22Rv1 (cell line): ENCODE results near the gene RNASE12.
"Not testable (repeated sequence)": the region's sequence is repeated elsewhere in the genome, so short reads cannot be mapped to it uniquely, and the experiment has no call there.

Experiments used
- H3K27ac ChIP-seq: fragments of 450-650 bp; 2 replicates; pipeline ENCODE4 v1.5.1; 2017
- CTCF ChIP-seq: fragments of 450-650 bp; IDR thresholded peaks from 2 replicates; pipeline ENCODE4 v1.5.1; 2017; ENCODE audit warnings: mild to moderate bottlenecking
- ZFX ChIP-seq: fragments of 450-650 bp; IDR thresholded peaks from 2 replicates; pipeline ENCODE4 v1.6.1; 2017; ENCODE audit warnings: antibody characterized with exemption, borderline replicate concordance

RNASE12 gene

DNA sequence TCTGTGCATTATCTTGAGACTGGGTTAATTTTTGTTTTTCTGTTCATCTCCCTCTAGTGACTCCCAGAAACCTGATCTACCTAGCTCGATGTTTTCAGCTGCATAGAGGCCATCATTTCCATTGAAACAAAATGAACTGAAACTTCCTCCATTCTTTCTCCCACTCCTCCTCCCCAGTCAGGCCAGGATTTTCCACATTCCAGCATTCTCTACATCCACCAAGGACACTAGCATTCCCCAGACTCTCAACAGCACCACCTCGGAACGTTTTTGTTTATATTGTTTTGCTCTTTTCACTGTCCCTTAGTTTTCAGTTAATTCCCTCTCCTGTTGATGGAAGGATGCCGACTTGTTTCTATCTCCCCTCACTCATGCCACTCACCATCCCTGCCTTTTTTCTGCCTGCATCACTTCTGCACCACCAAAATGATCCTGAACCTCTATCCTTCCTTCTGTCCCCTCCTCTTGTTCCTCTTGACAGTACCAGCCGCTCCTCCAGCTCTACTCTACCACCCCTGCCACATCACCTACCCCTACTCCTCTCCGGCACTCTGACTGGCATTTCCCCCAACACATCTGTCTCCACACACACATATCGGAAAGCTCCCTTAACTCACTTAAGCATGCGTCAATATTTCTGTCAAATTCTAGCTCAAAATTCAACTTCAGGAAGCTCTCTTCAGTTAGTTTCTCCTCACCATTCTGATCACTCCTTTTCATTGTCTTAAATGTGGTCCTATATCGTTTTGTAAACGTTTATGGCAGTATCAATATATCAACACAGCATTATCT is 37.1 kb upstream of the RNASE12 start:
- TF ChIP-seq CTCF (no peak), ZFX (no peak)
- no peak overlapping the region for H3K27ac ChIP-seq

DNA sequence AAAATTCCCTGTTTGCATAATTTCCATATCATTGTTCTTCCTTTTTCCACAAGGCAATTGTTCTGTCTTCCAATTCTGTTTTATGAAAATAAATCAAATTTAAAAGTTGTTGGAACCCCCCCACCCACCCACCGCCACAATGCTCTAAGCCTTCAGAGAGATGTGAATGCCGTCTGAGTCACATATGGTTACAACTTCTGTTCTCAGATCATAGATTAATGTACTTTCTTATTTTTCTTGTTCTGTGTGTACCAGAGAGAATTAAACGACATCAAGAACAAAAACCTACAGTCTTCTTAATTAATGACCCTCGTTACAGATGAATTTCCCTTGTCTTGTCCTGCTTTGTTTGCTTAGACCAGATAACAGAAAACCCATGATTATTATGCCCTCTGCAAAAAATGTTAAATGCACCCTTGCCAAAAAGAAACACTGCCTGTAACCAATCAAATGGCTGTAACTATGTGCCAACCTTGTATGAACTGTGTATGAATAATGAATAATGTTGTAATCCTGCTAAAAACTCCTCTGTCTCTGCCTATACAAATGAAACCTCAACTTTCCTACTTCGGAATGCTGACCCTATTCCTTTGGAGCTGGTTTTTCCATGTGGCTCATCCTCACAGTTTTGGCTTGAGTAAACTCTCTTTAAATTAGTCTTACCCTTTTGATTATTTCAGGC is 36.3 kb upstream of the RNASE12 start:
- TF ChIP-seq ZFX = no peak
- no peak overlapping the region for H3K27ac ChIP-seq

- TF ChIP-seq CTCF (no peak), ZFX (no peak)
Observed at GRCh38 chr14:20626274-20626673, 35.1 kb upstream of the RNASE12 start.

DNA sequence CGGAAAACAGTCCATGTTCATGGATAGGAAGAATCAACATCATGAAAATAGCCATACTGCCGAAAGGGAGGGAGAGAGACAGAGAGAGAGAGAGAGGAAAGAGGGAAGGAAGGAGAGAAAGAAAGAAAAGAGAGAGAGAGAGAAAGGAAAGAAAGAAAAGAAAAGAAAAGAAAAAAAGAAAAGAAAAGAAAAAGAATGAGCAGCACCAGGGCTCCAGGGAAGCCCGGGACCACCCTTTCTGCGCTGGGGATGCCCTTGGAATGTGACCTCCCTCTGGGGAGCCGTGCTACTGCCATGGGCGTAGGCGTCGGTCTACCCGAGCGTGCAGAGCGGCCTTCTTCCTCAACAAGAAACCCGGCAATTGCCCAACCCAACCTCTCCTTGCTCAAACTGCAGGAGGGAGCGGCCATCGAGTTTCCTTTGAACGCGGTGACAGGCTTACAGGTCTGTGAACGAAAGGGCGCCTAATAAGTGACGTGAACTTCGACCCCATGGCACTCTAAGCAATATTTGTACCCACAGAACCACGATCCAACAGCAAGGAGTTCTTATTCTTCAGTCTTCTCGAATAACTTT is 33.4 kb upstream of the RNASE12 start:
- peak overlapping the region; percentile 60 for H3K27ac ChIP-seq
- TF ChIP-seq ZFX (no peak), CTCF (no peak)

More at GRCh38 chr14:20626274-20626673, 35.1 kb upstream of the RNASE12 start:
- H3K27ac ChIP-seq = no peak overlapping the region

- no peak overlapping the region for H3K27ac ChIP-seq
- TF ChIP-seq ZFX (no peak), CTCF (no peak)
Observed at GRCh38 chr14:20623798-20624197, 32.6 kb upstream of the RNASE12 start.

DNA sequence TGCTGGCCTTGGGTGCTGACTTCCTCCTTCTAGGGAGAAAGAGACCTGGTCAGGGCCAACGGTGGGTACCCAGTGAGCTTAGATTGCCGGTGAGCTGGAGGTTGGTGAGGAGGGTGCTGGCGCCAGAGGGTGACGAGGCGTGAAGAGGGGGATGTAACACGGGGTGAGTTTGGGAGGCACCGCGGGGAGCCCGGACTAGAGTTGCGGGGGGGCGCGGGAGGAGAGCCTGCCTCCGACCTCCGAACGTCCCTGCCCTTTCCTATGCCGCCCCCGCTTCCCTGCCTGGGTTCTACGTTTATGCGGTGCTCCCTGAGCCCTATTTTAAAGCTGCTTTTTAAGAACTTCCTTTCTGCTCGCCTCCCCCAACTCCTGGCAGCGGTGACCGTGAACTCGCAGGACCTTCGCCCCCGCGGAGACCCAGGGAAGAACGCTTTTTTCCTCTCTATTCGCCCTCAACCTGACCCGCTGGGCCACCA is 31.7 kb upstream of the RNASE12 start:
- H3K27ac ChIP-seq = no peak overlapping the region
- no peak for TF ChIP-seq CTCF
- no peak for TF ChIP-seq ZFX

GRCh38 chr14:20620798-20621478 is 29.8 kb upstream of the RNASE12 start:
- H3K27ac ChIP-seq = no peak overlapping the region
- TF ChIP-seq CTCF = no peak
- no peak for TF ChIP-seq ZFX

DNA sequence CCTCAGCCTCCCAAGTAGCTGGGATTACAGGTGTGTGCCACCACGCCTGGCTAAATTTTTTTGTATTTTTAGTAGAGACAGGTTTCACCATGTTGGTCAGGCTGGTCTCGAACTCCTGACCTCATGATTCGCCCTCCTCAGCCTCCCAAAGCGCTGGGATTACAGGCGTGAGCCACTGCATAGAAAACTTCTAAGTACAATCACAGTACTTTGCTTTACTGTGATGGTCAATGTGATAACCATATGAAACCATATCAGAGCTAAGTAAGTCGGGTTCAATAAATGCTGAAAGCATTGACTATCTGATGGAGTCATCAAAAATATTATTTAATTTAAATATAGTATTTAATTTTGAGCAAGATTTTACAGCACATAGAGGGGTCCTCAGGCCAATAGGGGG is 28.5 kb upstream of the RNASE12 start:
- not testable (repeated sequence) for H3K27ac ChIP-seq
